Psoas muscle (tissue), 8 donors: ENCODE data around the gene ZP1. TPM values are rescaled to one million over a fixed set of nuclear protein-coding genes. Genes with fewer than 3 reads are reported as not detected.

Experiments
- ATAC-seq, 4 donors: fragments of 200-7000 bp; cut with Tn5 transposase; one replicate each; pipeline ENCODE4 v1.9.1; 2020; ENCODE audit warnings: moderate library complexity in 3 of 4, mild to moderate bottlenecking in 2 of 4
- DNase-seq, 2 donors: peaks; one replicate each; pipeline ENCODE4 v3.0.0-alpha.2; 2020
- H3K27ac ChIP-seq: fragments of 200-600 bp; one replicate; pipeline ENCODE4 v1.8.0; 2022
- H3K27me3 ChIP-seq, 3 donors: fragments of 200-600 bp in 1 of 3; one replicate each; pipeline versions ENCODE4 v1.6.1 to v1.8.0; 2013 to 2022; ENCODE audit warnings: low read length in 2 of 3, mild to moderate bottlenecking in 2 of 3, moderate library complexity in 1 of 3; ENCODE audit not compliant: insufficient read depth in 3 of 3
- H3K36me3 ChIP-seq, 2 donors: fragments of 200-600 bp in 1 of 2; one replicate each; pipeline versions ENCODE4 v1.6.1 to v1.8.0; 2013 to 2022; ENCODE audit warnings: low read depth in 1 of 2, mild to moderate bottlenecking in 1 of 2, moderate library complexity in 1 of 2; ENCODE audit not compliant: insufficient read depth in 1 of 2
- H3K4me1 ChIP-seq: fragments of 200-600 bp; one replicate; pipeline ENCODE4 v1.8.0; 2022
- H3K4me3 ChIP-seq: fragments of 200-600 bp; one replicate; pipeline ENCODE4 v1.8.0; 2022; ENCODE audit warnings: mild to moderate bottlenecking
- H3K9me3 ChIP-seq: fragments of 200-600 bp; one replicate; pipeline ENCODE4 v1.8.0; 2022
- WGBS, 3 donors: extraction: QIAGEN DNeasy Blood & Tissue Kit; methylation state at CpG; one replicate each; pipeline versions ENCODE4 v1.1.6 to v1.1.7; 2013; 5-methylcytosine and 5-hydroxymethylcytosine counted together
- intact Hi-C, 2 donors: fragments of 100-400 bp; cut with DNase I; formaldehyde crosslinking; loops; one replicate each; pipeline versions ENCODE4 v1.11.0 to v1.14.2; 2022
- polyA plus RNA-seq, 3 donors: library from polyadenylated mRNA; stranded (reverse); fragments of 200-250 nt; gene quantifications; one replicate each; pipeline ENCODE4 v1.2.3, GENCODE V29; 2013
- total RNA-seq, 4 donors: library from RNA; stranded (reverse); fragmentation: NEBNext Ultra II Directional in 2 of 4; extraction: Animal tissue kit (Norgen Biotek cat#: 25700) in 2 of 4; gene quantifications; one replicate each; pipeline versions ENCODE4 v1.2.1 to v1.2.4, GENCODE V29; 2021 to 2023
- TF ChIP-seq, protein P1 (sequence below): fragments of 200-600 bp; IDR thresholded peaks from one replicate; pipeline ENCODE4 v1.8.0; 2022; ENCODE audit warnings: antibody characterized with exemption
- donor health status: healthy with polysubstance abuse.
- donor health status: DM: no; HTN: no; CAD: no; lungs with moderate emphysema.
- donor health status: Bipolar disorder and iron deficiency.
- donor health status: healthy.
- donor health status: DM: yes; HTN: yes; CAD: no.
- donor health status: DM: no; HTN: no; CAD: no.
- donor health status: DM: no; HTN: no; CAD: no.
- donor health status: DM: yes; HTN: yes; CAD: no.

Gene ZP1
- total and polyA plus RNA-seq, 7 donors = 0.18 to 0.52 (median 0.29) TPM; not detected in 3

DNA sequence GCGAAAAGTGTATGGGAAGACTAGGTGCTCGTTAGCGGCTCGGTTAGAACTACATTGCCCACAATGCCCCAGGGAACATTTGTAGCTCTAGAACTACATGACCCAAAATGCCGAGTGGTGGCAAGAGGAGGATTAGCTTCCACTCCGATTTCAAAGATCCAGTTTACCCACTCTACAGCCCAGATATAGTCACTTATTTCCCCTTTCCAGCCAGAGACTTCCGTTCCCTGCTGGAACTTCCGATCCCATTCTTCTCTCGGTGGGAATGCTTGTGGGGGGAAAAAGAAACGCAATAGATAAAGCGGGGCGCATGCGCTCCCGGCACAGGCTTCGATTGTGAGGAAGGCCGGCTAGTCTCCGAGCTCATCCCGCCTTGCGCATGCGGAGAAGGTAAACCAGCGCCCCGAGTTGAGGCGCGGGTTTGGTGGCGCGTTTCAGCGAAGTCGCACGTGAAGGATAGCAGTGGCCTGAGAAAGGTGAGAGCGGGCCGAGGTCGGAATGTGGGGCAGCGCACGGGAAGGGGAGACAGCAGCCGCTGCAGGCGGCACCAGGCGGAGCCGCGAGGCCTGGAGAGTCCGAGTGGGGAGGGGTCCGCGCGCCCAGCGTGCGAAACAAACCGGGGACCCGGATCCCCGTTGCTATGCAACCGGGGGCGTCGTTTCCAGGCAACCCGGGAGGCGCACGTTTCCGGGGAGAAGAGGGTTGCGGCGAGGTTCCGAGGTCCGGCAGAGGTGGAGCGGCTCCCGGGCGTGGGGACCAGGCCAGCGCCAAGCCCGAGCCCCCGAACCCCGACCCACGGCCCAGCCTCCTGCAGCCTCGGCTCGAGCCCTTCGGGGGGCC lies 46.7 kb downstream of the ZP1 start, which contains the start of gene TMEM109:
Gene TMEM109, plus strand, starts transcription at position 366 of the 840 bp plus-strand sequence. CDS start 5,536 bp downstream, outside the sequence.
- TF ChIP-seq, protein P1, sequence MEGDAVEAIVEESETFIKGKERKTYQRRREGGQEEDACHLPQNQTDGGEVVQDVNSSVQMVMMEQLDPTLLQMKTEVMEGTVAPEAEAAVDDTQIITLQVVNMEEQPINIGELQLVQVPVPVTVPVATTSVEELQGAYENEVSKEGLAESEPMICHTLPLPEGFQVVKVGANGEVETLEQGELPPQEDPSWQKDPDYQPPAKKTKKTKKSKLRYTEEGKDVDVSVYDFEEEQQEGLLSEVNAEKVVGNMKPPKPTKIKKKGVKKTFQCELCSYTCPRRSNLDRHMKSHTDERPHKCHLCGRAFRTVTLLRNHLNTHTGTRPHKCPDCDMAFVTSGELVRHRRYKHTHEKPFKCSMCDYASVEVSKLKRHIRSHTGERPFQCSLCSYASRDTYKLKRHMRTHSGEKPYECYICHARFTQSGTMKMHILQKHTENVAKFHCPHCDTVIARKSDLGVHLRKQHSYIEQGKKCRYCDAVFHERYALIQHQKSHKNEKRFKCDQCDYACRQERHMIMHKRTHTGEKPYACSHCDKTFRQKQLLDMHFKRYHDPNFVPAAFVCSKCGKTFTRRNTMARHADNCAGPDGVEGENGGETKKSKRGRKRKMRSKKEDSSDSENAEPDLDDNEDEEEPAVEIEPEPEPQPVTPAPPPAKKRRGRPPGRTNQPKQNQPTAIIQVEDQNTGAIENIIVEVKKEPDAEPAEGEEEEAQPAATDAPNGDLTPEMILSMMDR = no peak
- intact Hi-C loops = no loop called here
- ATAC-seq (peak; percentile 75 to 86 (median 80)), DNase-seq (peak; percentile 89 to 94)
- Histone ChIP-seq H3K9me3 (no peaks in the 10 kb centered on the region), H3K4me3 (peak within 1 kb of the TSS; percentile 96), H3K27ac (peak within 1 kb of the TSS; percentile 94), H3K36me3 (no peaks in the 10 kb centered on the region), H3K27me3 (no peaks in the 10 kb centered on the region), H3K4me1 (peaks cover 55% of the 10 kb centered on the region)
- 0 to 1% (median 0%) methylated on average over 52 to 70 of the region's 70 CpGs for WGBS, 3 donors

DNA sequence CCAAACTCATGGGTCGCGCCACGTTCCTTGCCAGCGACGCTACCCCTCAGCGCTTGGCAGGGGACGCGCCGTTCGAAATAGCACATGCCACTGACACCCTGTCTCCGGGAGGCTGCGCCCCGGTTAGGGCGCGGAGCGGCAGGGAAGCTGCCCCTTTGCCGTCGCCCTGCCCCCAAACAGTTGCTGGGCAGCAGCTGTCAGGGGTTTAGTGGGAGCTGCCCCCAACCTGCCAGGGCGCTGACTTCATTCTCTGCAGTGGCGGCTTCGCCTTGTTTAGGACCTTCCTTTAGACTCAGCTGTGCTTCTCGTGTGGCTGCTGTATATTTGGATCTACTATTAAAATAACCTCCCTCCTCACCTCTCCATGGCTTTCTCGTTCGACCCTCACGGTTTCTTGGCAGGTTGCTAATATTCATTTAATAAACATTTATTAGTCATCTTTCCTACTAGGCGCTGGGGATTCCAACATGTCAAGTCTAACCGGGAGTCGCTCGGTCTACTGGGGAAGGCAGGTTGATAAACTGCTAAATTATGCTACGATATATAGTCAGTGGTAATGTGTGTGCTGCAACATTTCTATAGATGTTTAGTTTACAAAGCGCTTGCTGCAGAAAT lies 47.4 kb downstream of the ZP1 start:
- no peaks in the 10 kb centered on the region for H3K27me3 ChIP-seq
- DNase-seq (peak; percentile 51 to 79), ATAC-seq (peak; percentile 63 to 73 (median 70))
- H3K36me3 ChIP-seq = peaks cover 0 to 2% of the 10 kb centered on the region in 2 donors
- WGBS, 3 donors = 1% methylated on average over 18 to 31 of the region's 31 CpGs
- peak overlapping the region; percentile 94 for H3K27ac ChIP-seq
- TF ChIP-seq, protein P1 = no peak
- peak overlapping the region; percentile 96 for H3K4me3 ChIP-seq
- H3K4me1 ChIP-seq = peaks cover 62% of the 10 kb centered on the region
- intact Hi-C loops = loop anchor here in 1 of 2 donors (5.0 kb wide), 1 partner anchor 218 kb away; no protein-coding TSS in a partner anchor
- no peaks in the 10 kb centered on the region for H3K9me3 ChIP-seq

DNA sequence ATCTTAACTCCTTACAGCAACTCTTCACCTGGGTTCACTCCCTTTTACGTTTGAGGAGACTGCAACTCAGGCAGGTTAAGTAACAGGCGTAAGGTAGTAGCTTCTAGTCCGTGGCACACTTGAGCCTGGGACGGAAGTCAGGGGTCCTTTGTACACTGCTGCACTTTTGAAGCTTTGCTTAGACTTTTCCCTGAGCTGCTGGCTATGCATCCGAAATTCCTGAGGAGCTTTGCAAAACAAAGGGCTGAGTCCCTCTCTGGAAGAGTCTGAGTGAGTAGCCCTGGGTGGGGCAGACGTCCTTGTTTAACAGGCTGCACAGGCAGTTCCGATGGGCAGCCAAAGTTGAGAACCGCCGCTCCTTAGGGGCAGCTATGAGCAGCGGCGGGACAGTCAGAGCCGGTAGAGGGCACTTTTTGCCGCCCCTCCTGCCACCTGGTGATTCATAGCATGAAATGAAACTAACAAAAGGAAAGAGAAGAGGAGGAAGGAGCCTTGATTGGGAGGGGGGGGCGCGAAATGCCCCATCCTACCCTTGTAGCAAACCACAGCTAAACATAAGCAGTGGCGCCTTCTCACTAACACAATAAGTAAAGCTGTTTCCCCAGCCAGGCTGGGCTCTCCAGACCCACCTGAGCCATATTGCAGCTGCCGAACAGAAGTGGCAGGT lies 48.0 kb downstream of the ZP1 start:
- peaks cover 66% of the 10 kb centered on the region for H3K4me1 ChIP-seq

DNA sequence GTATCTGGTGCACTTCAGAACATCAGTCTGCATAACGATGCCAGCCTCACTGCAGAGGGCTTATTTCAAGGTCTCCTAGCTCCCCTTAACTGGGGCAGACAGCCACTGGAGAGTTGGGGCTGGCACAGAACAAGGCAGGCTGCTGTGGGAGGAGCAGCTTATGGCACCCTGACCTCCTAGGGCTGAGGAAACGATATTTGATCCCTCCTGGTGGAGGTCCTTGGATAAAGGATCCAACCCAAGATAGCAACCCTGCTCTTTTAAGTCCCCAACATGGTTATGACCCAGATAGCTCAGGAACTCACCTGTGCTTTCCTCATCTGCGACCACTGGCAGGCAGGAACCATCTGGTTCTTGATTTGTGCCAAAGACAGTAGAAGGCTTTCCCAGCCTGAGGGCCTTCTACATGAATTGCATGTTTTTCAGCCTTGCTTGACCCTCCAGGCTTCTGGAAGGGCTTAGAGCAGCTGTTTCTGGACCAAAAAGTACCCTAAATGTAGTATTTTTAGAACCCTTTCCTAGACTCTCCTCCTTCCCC lies 49.4 kb downstream of the ZP1 start:
- Histone ChIP-seq H3K27ac (peak overlapping the region; percentile 94), H3K4me3 (peak overlapping the region; percentile 96), H3K4me1 (peaks cover 62% of the 10 kb centered on the region), H3K36me3 (peaks cover 5 to 21% of the 10 kb centered on the region in 2 donors), H3K9me3 (no peaks in the 10 kb centered on the region), H3K27me3 (no peaks in the 10 kb centered on the region)
- TF ChIP-seq, protein P1 = no peak
- DNase-seq = no peak
- 24 to 39% (median 27%) methylated on average over 3 of the region's 3 CpGs for WGBS, 3 donors
- intact Hi-C loops = loop anchor here in 1 of 2 donors (5.0 kb wide), 1 partner anchor 216 kb away; no protein-coding TSS in a partner anchor
- ATAC-seq = no peak

More for the DNA sequence above, 48.0 kb downstream of the ZP1 start:
- ATAC-seq = peak; percentile 52 to 67 (median 58)
- Histone ChIP-seq H3K9me3 (no peaks in the 10 kb centered on the region), H3K4me3 (peak overlapping the region; percentile 96), H3K27ac (peak overlapping the region; percentile 94), H3K36me3 (peaks cover under 1 to 8% of the 10 kb centered on the region in 2 donors), H3K27me3 (no peaks in the 10 kb centered on the region)
- intact Hi-C loops = loop anchor here in 1 of 2 donors (5.0 kb wide), 1 partner anchor 217 kb away; no protein-coding TSS in a partner anchor
- WGBS, 3 donors = 6 to 7% (median 6%) methylated on average over 17 of the region's 17 CpGs
- DNase-seq = peak; percentile 65 to 81
- TF ChIP-seq, protein P1 = peak; percentile 32
